ENCODE results near the gene APOBR. TPM values are rescaled to one million over a fixed set of nuclear protein-coding genes. Genes with fewer than 3 reads are reported as not detected.

The APOBR gene
- total and polyA plus RNA-seq, 2 of the 13 experiments (the other 11 are each of a cell fraction or from before 2014, with no cell fraction given): 0.03 TPM; not detected in 1

GRCh38 chr16:28491970-28492474 lies 2.4 kb upstream of the APOBR start, which contains the start of gene CLN3 (continued):
- TF ChIP-seq ZNF710 (CRISPR knock-in tag; IDR thresholded peaks at IDR 0.05; ENCODE audit: borderline replicate concordance) (peak; percentile 82; the same call in 1 of the 2 replicates), ZNF512B (CRISPR knock-in tag; IDR thresholded peaks at IDR 0.05; ENCODE audit: borderline replicate concordance) (no peak), MEF2D (CRISPR knock-in tag; IDR thresholded peaks at IDR 0.05) (peak; percentile 66; the same call in 1 of the 2 replicates), ZSCAN25 (CRISPR knock-in tag; IDR thresholded peaks at IDR 0.05) (no peak; the same call in 1 of the 2 replicates), POLR2AphosphoS2 (IDR thresholded peaks at IDR 0.05; ENCODE audit: low read depth, low read length) (no peak), NFYB (CRISPR knock-in tag; IDR thresholded peaks at IDR 0.05) (peak; percentile 36; the same call in 1 of the 2 replicates), DMAP1 (CRISPR knock-in tag; IDR thresholded peaks at IDR 0.05) (peak; percentile 88), AKAP8 (CRISPR knock-in tag; IDR thresholded peaks at IDR 0.05) (no peak), ATF4 (CRISPR knock-in tag; IDR thresholded peaks at IDR 0.05) (no peak; a peak in 1 of 4 replicates), RCOR2 (CRISPR knock-in tag; IDR thresholded peaks at IDR 0.05) (no peak), MTF2 (CRISPR knock-in tag; IDR thresholded peaks at IDR 0.05; ENCODE audit: borderline replicate concordance) (no peak), ZNF235 (CRISPR knock-in tag; IDR thresholded peaks at IDR 0.05; ENCODE audit: borderline replicate concordance) (0 out of 2 replicates have a peak, but pooled peaks have one; percentile 45), POLR2AphosphoS5 (IDR thresholded peaks at IDR 0.05; ENCODE audit: low read depth, low read length) (peak; percentile 52), ZNF775 (CRISPR knock-in tag; IDR thresholded peaks at IDR 0.05; ENCODE audit: borderline replicate concordance) (no peak), ZNF672 (CRISPR knock-in tag; IDR thresholded peaks at IDR 0.05) (no peak), HNF1A (IDR thresholded peaks at IDR 0.05; ENCODE audit: low read depth) (peak; percentile 59), HNF1A (CRISPR knock-in tag; IDR thresholded peaks at IDR 0.05; ENCODE audit: borderline replicate concordance) (peak; percentile 66; the same call in 1 of the 2 replicates), SNRNP70 (IDR thresholded peaks at IDR 0.05; ENCODE audit: low read depth, low read length) (no peak)
- TF ChIP-seq, protein P1, sequence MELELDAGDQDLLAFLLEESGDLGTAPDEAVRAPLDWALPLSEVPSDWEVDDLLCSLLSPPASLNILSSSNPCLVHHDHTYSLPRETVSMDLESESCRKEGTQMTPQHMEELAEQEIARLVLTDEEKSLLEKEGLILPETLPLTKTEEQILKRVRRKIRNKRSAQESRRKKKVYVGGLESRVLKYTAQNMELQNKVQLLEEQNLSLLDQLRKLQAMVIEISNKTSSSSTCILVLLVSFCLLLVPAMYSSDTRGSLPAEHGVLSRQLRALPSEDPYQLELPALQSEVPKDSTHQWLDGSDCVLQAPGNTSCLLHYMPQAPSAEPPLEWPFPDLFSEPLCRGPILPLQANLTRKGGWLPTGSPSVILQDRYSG (CRISPR knock-in tag; IDR thresholded peaks at IDR 0.05): 0 out of 2 replicates have a peak, but pooled peaks have one; percentile 13

Data from HepG2 (cell line).